Smooth muscle cell (in vitro differentiated cells): Measurements from ENCODE around the gene APBA1. TPM values are rescaled to one million over a fixed set of nuclear protein-coding genes. Genes with fewer than 3 reads are reported as not detected.

Experiments used
- DNase-seq: peaks from one replicate; lab custom pipeline; 2025; ENCODE audit not compliant: unreplicated experiment; lab: John Stamatoyannopoulos, UW
- H2AFZ ChIP-seq: fragments of 200-600 bp; sonication (generic); 2 replicates; pipeline ENCODE4 v1.6.0; 2016; ENCODE audit warnings: antibody characterized with exemption, low read depth, mild to moderate bottlenecking
- H3F3A ChIP-seq: fragments of 200-600 bp; sonication (generic); 2 replicates; pipeline ENCODE4 v1.6.0; 2017; ENCODE audit warnings: antibody characterized with exemption, low read depth
- H3K27ac ChIP-seq: fragments of 200-600 bp; sonication (generic); 2 replicates; pipeline ENCODE4 v1.5.1; 2016; ENCODE audit warnings: low read depth, mild to moderate bottlenecking
- H3K27me3 ChIP-seq: fragments of 200-600 bp; sonication (generic); 2 replicates; pipeline ENCODE4 v1.6.1; 2016; ENCODE audit warnings: low read depth, mild to moderate bottlenecking
- H3K36me3 ChIP-seq: fragments of 200-600 bp; sonication (generic); 2 replicates; pipeline ENCODE4 v1.5.1; 2016; ENCODE audit warnings: low read depth
- H3K4me1 ChIP-seq: fragments of 200-600 bp; sonication (generic); 2 replicates; pipeline ENCODE4 v1.5.1; 2016; ENCODE audit warnings: low read depth
- H3K4me2 ChIP-seq: fragments of 200-600 bp; sonication (generic); 2 replicates; pipeline ENCODE4 v1.6.0; 2016; ENCODE audit warnings: mild to moderate bottlenecking
- H3K4me3 ChIP-seq: fragments of 200-600 bp; sonication (generic); 2 replicates; pipeline ENCODE4 v1.5.1; 2016; ENCODE audit warnings: mild to moderate bottlenecking
- H3K79me2 ChIP-seq: fragments of 200-600 bp; sonication (generic); 2 replicates; pipeline ENCODE4 v1.6.0; 2016; ENCODE audit warnings: low read depth, mild to moderate bottlenecking
- H3K9ac ChIP-seq: fragments of 200-600 bp; sonication (generic); 2 replicates; pipeline ENCODE4 v1.6.0; 2016; ENCODE audit warnings: low read depth
- H3K9me3 ChIP-seq: fragments of 200-600 bp; sonication (generic); replicated peaks from 2 replicates; pipeline ENCODE4 v1.5.1; 2016; ENCODE audit warnings: low read depth
- H4K20me1 ChIP-seq: fragments of 200-600 bp; sonication (generic); 2 replicates; pipeline ENCODE4 v1.6.0; 2016; ENCODE audit warnings: low read depth
- WGBS: methylation state at CpG from one replicate; pipeline ENCODE4 v1.1.7; 2016; ENCODE audit warnings: low lambda C conversion rate; 5-methylcytosine and 5-hydroxymethylcytosine counted together
- polyA plus RNA-seq: library from polyadenylated mRNA; unstranded; fragments of >200 nt; fragmentation: Nextera tagmentation; extraction: Ambion mirVana; gene quantifications from 2 replicates; pipeline ENCODE4 v1.2.1, GENCODE V29; 2016
- total RNA-seq: library from RNA; depleted of rRNA; stranded (reverse); fragments of >200 nt; gene quantifications from 2 replicates; pipeline ENCODE4 v1.2.3, GENCODE V29; 2014
- TF ChIP-seq, protein P1 (sequence below): fragments of 200-600 bp; sonication (generic); IDR thresholded peaks from 2 replicates; pipeline ENCODE4 v1.5.1; 2017; ENCODE audit warnings: borderline replicate concordance, mild to moderate bottlenecking, antibody characterized with exemption; ENCODE audit not compliant: insufficient read depth, poor library complexity, severe bottlenecking

APBA1 gene
- total and polyA plus RNA-seq, 2 experiments from 2014 or later, result 1.4 to 6.1 TPM

DNA sequence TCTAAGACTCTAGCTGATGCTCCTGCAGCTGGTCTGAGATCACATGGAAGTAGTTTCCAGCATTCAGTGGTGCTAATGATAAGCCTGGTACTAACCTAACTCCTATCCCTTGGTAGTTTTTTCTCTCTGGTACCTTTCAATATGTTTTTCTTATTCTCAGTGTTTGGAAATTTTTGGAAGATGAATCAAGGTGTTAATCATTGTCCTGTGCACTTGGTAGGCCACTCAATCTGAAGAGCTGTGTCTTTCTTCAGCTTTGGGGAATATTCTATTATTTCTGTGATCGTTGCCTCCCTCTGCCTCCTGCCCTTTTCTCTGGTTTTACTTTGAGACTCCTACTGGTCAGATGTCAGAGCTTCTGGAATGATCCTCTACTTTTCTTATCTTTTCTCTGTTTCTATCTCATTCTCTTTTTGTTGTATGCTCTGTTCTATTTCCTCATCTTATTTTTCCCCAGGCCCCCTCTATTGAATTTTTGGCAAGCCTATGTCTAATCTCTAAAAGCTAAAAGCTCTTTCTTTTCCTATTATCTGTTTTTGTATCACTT, 136.8 kb downstream of the APBA1 start:
- Histone ChIP-seq H3K4me3 (no peak overlapping the region), H3K79me2 (no peaks in the 10 kb centered on the region), H3K36me3 (no peaks in the 10 kb centered on the region), H3K4me2 (no peak overlapping the region), H3K27ac (no peak overlapping the region), H3F3A (no peaks in the 10 kb centered on the region), H3K9ac (no peak overlapping the region), H3K9me3 (no peaks in the 10 kb centered on the region), H3K27me3 (peaks cover 9% of the 10 kb centered on the region), H3K4me1 (no peaks in the 10 kb centered on the region), H2AFZ (no peak overlapping the region), H4K20me1 (no peaks in the 10 kb centered on the region)
- WGBS, result 65% methylated on average over 1 of the region's 1 CpG
- DNase-seq, result no peak
- TF ChIP-seq, protein P1, sequence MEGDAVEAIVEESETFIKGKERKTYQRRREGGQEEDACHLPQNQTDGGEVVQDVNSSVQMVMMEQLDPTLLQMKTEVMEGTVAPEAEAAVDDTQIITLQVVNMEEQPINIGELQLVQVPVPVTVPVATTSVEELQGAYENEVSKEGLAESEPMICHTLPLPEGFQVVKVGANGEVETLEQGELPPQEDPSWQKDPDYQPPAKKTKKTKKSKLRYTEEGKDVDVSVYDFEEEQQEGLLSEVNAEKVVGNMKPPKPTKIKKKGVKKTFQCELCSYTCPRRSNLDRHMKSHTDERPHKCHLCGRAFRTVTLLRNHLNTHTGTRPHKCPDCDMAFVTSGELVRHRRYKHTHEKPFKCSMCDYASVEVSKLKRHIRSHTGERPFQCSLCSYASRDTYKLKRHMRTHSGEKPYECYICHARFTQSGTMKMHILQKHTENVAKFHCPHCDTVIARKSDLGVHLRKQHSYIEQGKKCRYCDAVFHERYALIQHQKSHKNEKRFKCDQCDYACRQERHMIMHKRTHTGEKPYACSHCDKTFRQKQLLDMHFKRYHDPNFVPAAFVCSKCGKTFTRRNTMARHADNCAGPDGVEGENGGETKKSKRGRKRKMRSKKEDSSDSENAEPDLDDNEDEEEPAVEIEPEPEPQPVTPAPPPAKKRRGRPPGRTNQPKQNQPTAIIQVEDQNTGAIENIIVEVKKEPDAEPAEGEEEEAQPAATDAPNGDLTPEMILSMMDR, result no peak

- Histone ChIP-seq H3K27me3 (peaks cover 9% of the 10 kb centered on the region), H3K4me3 (no peak overlapping the region), H3K4me2 (no peak overlapping the region), H4K20me1 (no peaks in the 10 kb centered on the region), H3K79me2 (no peaks in the 10 kb centered on the region), H3F3A (no peaks in the 10 kb centered on the region), H3K9me3 (no peaks in the 10 kb centered on the region), H2AFZ (no peak overlapping the region), H3K9ac (no peak overlapping the region), H3K36me3 (no peaks in the 10 kb centered on the region), H3K4me1 (no peaks in the 10 kb centered on the region), H3K27ac (no peak overlapping the region)
- WGBS, result 89% methylated on average over 4 of the region's 4 CpGs
- TF ChIP-seq, protein P1, result no peak
- no peak for DNase-seq
Observed at GRCh38 chr9:69532396-69532795, 139.8 kb downstream of the APBA1 start.

DNA sequence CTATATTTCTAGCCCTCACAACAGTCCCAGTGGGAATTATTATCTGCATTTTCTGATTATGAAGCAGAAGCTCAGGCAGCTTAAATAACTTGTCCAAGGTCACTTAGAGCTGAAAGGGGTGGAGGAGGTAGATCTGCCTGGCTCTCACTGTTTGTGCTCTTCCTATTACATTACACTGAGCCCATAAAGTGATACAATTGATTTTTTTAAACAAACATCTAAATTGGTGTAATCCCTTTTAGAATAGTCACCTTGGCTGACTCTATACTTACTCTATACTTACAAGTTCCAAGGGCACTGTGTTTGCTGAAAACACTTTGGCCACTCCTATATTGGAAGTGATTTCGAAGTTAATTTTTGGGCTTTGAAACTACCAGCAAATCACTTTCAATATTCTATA, 144.7 kb downstream of the APBA1 start:
- Histone ChIP-seq H3K27me3 (no peaks in the 10 kb centered on the region), H4K20me1 (no peaks in the 10 kb centered on the region), H3K9ac (no peak overlapping the region), H3K4me1 (no peaks in the 10 kb centered on the region), H3K4me3 (no peak overlapping the region), H3K27ac (no peak overlapping the region), H3K79me2 (no peaks in the 10 kb centered on the region), H3F3A (no peaks in the 10 kb centered on the region), H3K4me2 (no peak overlapping the region), H3K36me3 (no peaks in the 10 kb centered on the region), H3K9me3 (no peaks in the 10 kb centered on the region), H2AFZ (no peak overlapping the region)
- no peak for DNase-seq
- WGBS, result 89% methylated on average over 1 of the region's 1 CpG
- TF ChIP-seq, protein P1, result no peak

DNA sequence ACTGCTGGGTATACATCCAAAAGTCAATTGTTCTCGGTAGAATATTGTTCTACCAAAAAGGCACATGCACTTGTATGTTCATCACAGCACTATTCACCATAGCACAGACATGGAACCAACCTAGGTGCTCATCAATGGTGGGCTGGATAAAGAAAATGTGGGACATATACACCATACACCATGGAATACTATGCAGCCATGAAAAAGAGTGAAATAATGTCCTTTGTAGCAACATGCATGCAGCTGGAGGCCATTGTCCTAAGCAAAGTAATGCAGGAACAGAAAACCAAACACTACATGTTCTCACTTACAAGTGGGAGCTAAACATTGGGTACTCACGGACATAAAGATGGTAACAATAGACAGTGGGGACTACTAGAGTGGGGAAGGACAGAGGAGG, 145.5 kb downstream of the APBA1 start:
- no peaks in the 10 kb centered on the region for H3F3A ChIP-seq
- no peaks in the 10 kb centered on the region for H3K79me2 ChIP-seq
- H3K4me1 ChIP-seq, result no peaks in the 10 kb centered on the region
- H3K27me3 ChIP-seq, result no peaks in the 10 kb centered on the region
- no peak overlapping the region for H2AFZ ChIP-seq
- DNase-seq, result no peak
- H3K36me3 ChIP-seq, result no peaks in the 10 kb centered on the region
- TF ChIP-seq, protein P1, result no peak
- no peak overlapping the region for H3K4me3 ChIP-seq
- no peaks in the 10 kb centered on the region for H3K9me3 ChIP-seq
- no peaks in the 10 kb centered on the region for H4K20me1 ChIP-seq
- H3K9ac ChIP-seq, result no peak overlapping the region
- no peak overlapping the region for H3K27ac ChIP-seq
- H3K4me2 ChIP-seq, result no peak overlapping the region
- 100% methylated on average over 2 of the region's 2 CpGs for WGBS
